Subcutaneous abdominal adipose tissue (tissue), 5 donors: ENCODE results near the gene OLFML3.

Experiments used
- H3K27ac ChIP-seq: one replicate; pipeline ENCODE4 v1.7.0; 2013; ENCODE audit warnings: low read depth, mild to moderate bottlenecking, inconsistent platforms, low read length, moderate library complexity
- H3K27me3 ChIP-seq, 5 donors: one replicate each; pipeline ENCODE4 v1.7.0; 2013; ENCODE audit warnings: low read length in 5 of 5, inconsistent platforms in 1 of 5; ENCODE audit not compliant: control insufficient read depth in 5 of 5, insufficient read depth in 4 of 5
- H3K36me3 ChIP-seq, 5 donors: one replicate each; pipeline ENCODE4 v1.7.0; 2013; ENCODE audit warnings: low read length in 5 of 5; ENCODE audit not compliant: control insufficient read depth in 5 of 5, insufficient read depth in 5 of 5
- H3K4me1 ChIP-seq, 5 donors: one replicate each; pipeline ENCODE4 v1.7.0; 2013; ENCODE audit warnings: low read length in 5 of 5, mild to moderate bottlenecking in 3 of 5, moderate library complexity in 1 of 5; ENCODE audit not compliant: control insufficient read depth in 5 of 5, insufficient read depth in 5 of 5
- H3K4me3 ChIP-seq, 5 donors: one replicate each; pipeline ENCODE4 v1.7.0; 2013; ENCODE audit warnings: low read length in 5 of 5, low read depth in 1 of 5
- H3K9ac ChIP-seq, 5 donors: one replicate each; pipeline ENCODE4 v1.7.0; 2013; ENCODE audit warnings: low read length in 5 of 5, mild to moderate bottlenecking in 4 of 5, moderate library complexity in 3 of 5
- H3K9me3 ChIP-seq, 5 donors: one replicate each; pipeline ENCODE4 v1.7.0; 2013; ENCODE audit warnings: low read length in 5 of 5; ENCODE audit not compliant: control insufficient read depth in 5 of 5
- donor health status: healthy.
- donor health status: healthy.
- donor health status: healthy.
- donor health status: healthy.
- donor health status: healthy.

The OLFML3 gene

GRCh38 chr1:113976609-113977278 is 2.5 kb upstream of the OLFML3 start:
- no peak overlapping the region for H3K4me3 ChIP-seq
- no peaks in the 10 kb centered on the region for H3K27me3 ChIP-seq
- peaks cover 11 to 57% (median 52%) of the 10 kb centered on the region in 5 donors for H3K4me1 ChIP-seq
- no peaks in the 10 kb centered on the region for H3K9me3 ChIP-seq
- H3K36me3 ChIP-seq: peaks cover 15 to 24% (median 21%) of the 10 kb centered on the region in 5 donors
- H3K9ac ChIP-seq: peak overlapping the region; percentile 1 to 53 (median 9)
- peak overlapping the region; percentile 38 for H3K27ac ChIP-seq

DNA sequence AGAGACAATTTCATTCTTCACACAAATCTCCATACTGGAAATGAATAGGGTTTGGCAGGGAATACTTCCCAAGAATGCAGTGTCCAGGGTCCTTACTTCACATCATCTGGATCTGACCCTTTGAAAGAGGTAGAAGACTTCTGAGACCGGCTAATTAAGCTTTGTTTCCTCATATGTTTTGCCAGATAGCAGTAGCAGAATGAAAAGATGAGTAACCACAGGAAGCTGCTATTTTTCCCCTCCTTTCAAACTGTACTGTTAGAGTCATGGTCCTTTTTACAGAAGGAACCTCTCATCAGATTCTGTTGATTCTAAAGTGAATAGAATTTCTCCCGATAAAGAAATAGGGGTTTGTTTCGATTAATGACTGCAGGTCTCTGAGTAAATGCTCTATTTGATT is 1.4 kb upstream of the OLFML3 start:
- no peaks in the 10 kb centered on the region for H3K9me3 ChIP-seq
- no peak overlapping the region for H3K9ac ChIP-seq
- H3K4me1 ChIP-seq: peaks cover 15 to 69% (median 64%) of the 10 kb centered on the region in 5 donors
- no peak overlapping the region for H3K4me3 ChIP-seq
- H3K27ac ChIP-seq: no peak overlapping the region
- peaks cover 7 to 13% (median 9%) of the 10 kb centered on the region in 5 donors for H3K36me3 ChIP-seq
- no peaks in the 10 kb centered on the region for H3K27me3 ChIP-seq

- H3K9me3 ChIP-seq: no peaks in the 10 kb centered on the region
- H3K4me1 ChIP-seq: peaks cover 28 to 83% (median 81%) of the 10 kb centered on the region in 5 donors
- peak overlapping the region in 2 of 5 donors; percentile 2 to 21 for H3K9ac ChIP-seq
- H3K27me3 ChIP-seq: no peaks in the 10 kb centered on the region
- H3K4me3 ChIP-seq: peak overlapping the region; percentile 52 to 73 (median 56)
- H3K36me3 ChIP-seq: no peaks in the 10 kb centered on the region
- H3K27ac ChIP-seq: no peak overlapping the region
Observed at GRCh38 chr1:113980110-113980509, 836 bp downstream of the OLFML3 start.

GRCh38 chr1:113981962-113982931 is 3.0 kb downstream of the OLFML3 start:
- H3K36me3 ChIP-seq: no peaks in the 10 kb centered on the region
- H3K27ac ChIP-seq: no peak overlapping the region
- peak overlapping the region; percentile 46 to 68 (median 61) for H3K4me3 ChIP-seq
- no peaks in the 10 kb centered on the region for H3K9me3 ChIP-seq
- H3K4me1 ChIP-seq: peaks cover 20 to 62% (median 61%) of the 10 kb centered on the region in 5 donors
- peak overlapping the region in 2 of 5 donors; percentile 15 to 27 for H3K9ac ChIP-seq
- no peaks in the 10 kb centered on the region for H3K27me3 ChIP-seq

- H3K27ac ChIP-seq: no peak overlapping the region
- peak overlapping the region; percentile 46 to 68 (median 61) for H3K4me3 ChIP-seq
- peak overlapping the region in 3 of 5 donors; percentile 15 to 48 (median 27) for H3K9ac ChIP-seq
- no peaks in the 10 kb centered on the region for H3K36me3 ChIP-seq
- H3K4me1 ChIP-seq: peaks cover 20 to 61% (median 61%) of the 10 kb centered on the region in 5 donors
- no peaks in the 10 kb centered on the region for H3K9me3 ChIP-seq
- no peaks in the 10 kb centered on the region for H3K27me3 ChIP-seq
Observed at GRCh38 chr1:113982949-113983348, 3.7 kb downstream of the OLFML3 start.

DNA sequence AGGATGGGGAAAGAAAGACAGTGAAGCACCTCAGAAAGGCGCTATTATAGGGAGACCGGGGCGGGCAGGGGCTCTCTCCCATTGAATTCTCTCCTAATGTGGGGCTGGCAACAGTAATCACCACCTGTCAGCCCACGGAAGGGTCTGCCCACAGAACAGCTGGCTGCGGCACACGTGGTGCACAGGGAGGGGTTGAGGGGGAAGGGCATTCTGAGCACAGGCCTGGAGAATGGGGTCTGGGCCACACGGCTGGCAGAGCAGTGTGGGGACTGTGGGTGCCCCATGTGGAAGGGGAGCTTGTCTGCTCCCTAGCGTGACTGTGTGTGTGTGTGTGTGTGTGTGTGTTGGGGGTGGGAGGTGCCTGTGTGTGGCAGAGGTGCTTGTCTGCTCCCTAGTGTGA is 4.1 kb downstream of the OLFML3 start:
- peak overlapping the region in 1 of 5 donors; percentile 48 for H3K9ac ChIP-seq
- no peaks in the 10 kb centered on the region for H3K27me3 ChIP-seq
- no peaks in the 10 kb centered on the region for H3K9me3 ChIP-seq
- peak overlapping the region; percentile 1 for H3K27ac ChIP-seq
- peak overlapping the region in 4 of 5 donors; percentile 46 to 68 (median 54) for H3K4me3 ChIP-seq
- peaks cover 20 to 61% (median 58%) of the 10 kb centered on the region in 5 donors for H3K4me1 ChIP-seq
- no peaks in the 10 kb centered on the region for H3K36me3 ChIP-seq

DNA sequence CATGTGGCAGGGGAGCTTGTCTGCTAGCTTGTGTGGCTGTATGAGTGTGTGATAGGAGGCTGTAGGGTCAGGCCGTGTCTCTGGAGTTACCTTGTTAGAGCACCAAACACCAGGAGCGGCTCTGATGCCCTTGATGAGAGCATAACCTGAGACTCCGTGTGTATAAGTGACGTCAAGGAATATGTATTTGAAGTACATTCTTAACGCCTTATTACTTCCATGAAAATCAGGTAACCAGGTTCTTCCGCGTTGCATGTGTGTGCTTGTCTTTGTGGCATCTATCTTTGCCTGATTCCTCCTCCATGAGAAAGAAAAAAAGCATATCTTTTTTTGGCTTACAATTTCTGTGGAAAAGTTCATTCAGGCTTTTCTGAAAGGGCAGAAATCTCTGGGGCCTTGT is 4.6 kb downstream of the OLFML3 start:
- Histone ChIP-seq H3K27ac (peak overlapping the region; percentile 1), H3K4me3 (peak overlapping the region in 2 of 5 donors; percentile 48 to 61), H3K27me3 (no peaks in the 10 kb centered on the region), H3K36me3 (no peaks in the 10 kb centered on the region), H3K4me1 (peaks cover 18 to 57% (median 57%) of the 10 kb centered on the region in 5 donors), H3K9ac (no peak overlapping the region), H3K9me3 (no peaks in the 10 kb centered on the region)

GRCh38 chr1:113984710-113985109 is 5.4 kb downstream of the OLFML3 start:
- H3K9me3 ChIP-seq: no peaks in the 10 kb centered on the region
- peaks cover 17 to 51% (median 48%) of the 10 kb centered on the region in 5 donors for H3K4me1 ChIP-seq
- no peaks in the 10 kb centered on the region for H3K27me3 ChIP-seq
- H3K9ac ChIP-seq: no peak overlapping the region
- no peak overlapping the region for H3K4me3 ChIP-seq
- no peaks in the 10 kb centered on the region for H3K36me3 ChIP-seq
- H3K27ac ChIP-seq: no peak overlapping the region

DNA sequence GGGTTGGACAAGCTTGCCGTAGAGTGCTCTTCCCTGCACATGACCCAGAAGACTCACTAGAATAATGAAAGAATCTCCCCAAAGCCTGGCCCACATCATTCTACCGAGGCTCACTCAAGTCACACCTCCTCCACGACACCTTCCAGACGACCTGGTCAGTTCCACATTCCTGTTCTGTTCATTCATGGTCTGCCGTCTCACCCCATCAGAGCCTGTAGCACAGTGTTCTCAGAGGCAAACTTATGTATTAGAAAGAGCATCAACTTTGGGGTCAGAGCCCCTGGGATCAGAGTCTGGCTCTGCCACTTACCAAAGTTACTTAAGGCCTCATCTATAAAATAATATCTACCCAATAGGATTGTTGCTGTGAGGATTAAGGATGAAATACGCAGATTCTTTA is 7.5 kb downstream of the OLFML3 start:
- no peaks in the 10 kb centered on the region for H3K9me3 ChIP-seq
- H3K36me3 ChIP-seq: no peaks in the 10 kb centered on the region
- no peak overlapping the region for H3K4me3 ChIP-seq
- H3K27me3 ChIP-seq: no peaks in the 10 kb centered on the region
- H3K9ac ChIP-seq: no peak overlapping the region
- H3K4me1 ChIP-seq: peaks cover 17 to 35% (median 31%) of the 10 kb centered on the region in 5 donors
- no peak overlapping the region for H3K27ac ChIP-seq

GRCh38 chr1:113987259-113987658 is 8.0 kb downstream of the OLFML3 start:
- Histone ChIP-seq H3K27ac (no peak overlapping the region), H3K36me3 (no peaks in the 10 kb centered on the region), H3K9me3 (no peaks in the 10 kb centered on the region), H3K9ac (no peak overlapping the region), H3K27me3 (no peaks in the 10 kb centered on the region), H3K4me3 (no peak overlapping the region), H3K4me1 (peaks cover 17 to 30% (median 27%) of the 10 kb centered on the region in 5 donors)
